ENCODE data around the gene ZNF175.
"Not testable (repeated sequence)": the region's sequence is repeated elsewhere in the genome, so short reads cannot be mapped to it uniquely, and the experiment has no call there.

Gene ZNF175

GRCh38 chr19:51628153-51628939 is 57.3 kb downstream of the ZNF175 start:
- no peak for DNase-seq (ENCODE audit: low read depth in 2 of 2)

GRCh38 chr19:51630315-51630714 is 59.2 kb downstream of the ZNF175 start, which contains the start of gene SIGLEC5:
TSS of gene SIGLEC5 (minus strand) at chr19:51630401. CDS start at chr19:51630335, 66 bp downstream.
- DNase-seq (ENCODE audit: low read depth in 2 of 2), result not testable (repeated sequence)

GRCh38 chr19:51632126-51632525 is 61.0 kb downstream of the ZNF175 start:
- no peak for DNase-seq (ENCODE audit: low read depth in 2 of 2)

- no peak for DNase-seq (ENCODE audit: low read depth in 2 of 2)
Measured at GRCh38 chr19:51637362-51637978, 66.4 kb downstream of the ZNF175 start.

GRCh38 chr19:51639916-51640315 is 68.8 kb downstream of the ZNF175 start:
- no peak for DNase-seq (ENCODE audit: low read depth in 2 of 2)

- no peak for DNase-seq (ENCODE audit: low read depth in 2 of 2)
Measured at GRCh38 chr19:51640386-51640785, 69.3 kb downstream of the ZNF175 start.

GRCh38 chr19:51641648-51642047 is 70.6 kb downstream of the ZNF175 start:
- DNase-seq (ENCODE audit: low read depth in 2 of 2), result no peak

Measured in stimulated activated CD4-positive, alpha-beta T cell treated with anti-CD3 and anti-CD28 coated beads, Interleukin-1b, Interleukin-23, amount 100 ng/mL, for 4 hours (primary cell).